GM21825 (cell line): ENCODE measurements around the gene LEPROT.

ENCODE experiments used
- ATAC-seq: cut with Tn5 transposase; IDR thresholded peaks from one replicate; pipeline ENCODE4 v1.9.1; 2021; ENCODE audit warnings: mild to moderate bottlenecking, moderate library complexity; ENCODE audit not compliant: unreplicated experiment

Gene LEPROT

DNA sequence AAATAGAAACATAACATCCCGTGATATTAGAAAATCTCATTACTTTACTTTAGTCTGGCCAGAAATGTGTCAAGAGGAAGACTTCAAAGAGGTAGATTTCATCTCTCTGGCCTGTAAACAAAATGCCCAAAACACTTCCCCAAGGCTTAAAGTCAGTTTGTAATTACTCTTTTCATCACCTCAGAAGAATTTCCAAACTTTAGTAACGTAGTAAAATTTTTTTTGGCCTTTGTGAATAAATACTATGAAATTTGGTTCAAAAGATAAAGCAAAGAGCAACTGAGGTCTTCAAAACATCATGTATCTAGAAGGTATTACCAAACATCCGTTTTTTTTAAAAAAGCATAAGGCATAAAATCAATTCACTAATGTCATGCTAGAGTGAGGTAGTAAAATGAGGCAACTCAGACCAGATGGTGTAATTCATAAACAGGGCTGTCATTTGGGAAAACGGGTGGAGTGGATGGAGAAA, 51.4 kb downstream of the LEPROT start:
- no peak for ATAC-seq

DNA sequence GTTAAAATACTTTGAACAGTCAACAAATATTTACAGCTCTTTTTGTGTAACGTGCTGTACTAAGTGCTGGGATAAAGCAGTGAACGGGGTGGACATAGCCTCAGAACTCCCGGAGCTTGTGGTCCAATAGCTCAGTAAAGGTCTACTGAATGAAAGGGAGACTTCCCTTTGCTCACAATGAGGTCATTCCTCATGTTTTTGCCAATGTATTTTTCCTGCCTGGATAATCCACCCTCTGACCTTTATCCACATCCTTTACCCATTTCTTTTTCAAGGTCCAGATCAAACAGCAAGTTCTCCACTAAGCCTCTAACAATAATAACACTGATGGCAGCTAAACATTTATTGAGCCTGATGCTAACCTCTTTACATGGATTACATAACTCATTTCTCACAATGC, 55.9 kb downstream of the LEPROT start:
- no peak for ATAC-seq

DNA sequence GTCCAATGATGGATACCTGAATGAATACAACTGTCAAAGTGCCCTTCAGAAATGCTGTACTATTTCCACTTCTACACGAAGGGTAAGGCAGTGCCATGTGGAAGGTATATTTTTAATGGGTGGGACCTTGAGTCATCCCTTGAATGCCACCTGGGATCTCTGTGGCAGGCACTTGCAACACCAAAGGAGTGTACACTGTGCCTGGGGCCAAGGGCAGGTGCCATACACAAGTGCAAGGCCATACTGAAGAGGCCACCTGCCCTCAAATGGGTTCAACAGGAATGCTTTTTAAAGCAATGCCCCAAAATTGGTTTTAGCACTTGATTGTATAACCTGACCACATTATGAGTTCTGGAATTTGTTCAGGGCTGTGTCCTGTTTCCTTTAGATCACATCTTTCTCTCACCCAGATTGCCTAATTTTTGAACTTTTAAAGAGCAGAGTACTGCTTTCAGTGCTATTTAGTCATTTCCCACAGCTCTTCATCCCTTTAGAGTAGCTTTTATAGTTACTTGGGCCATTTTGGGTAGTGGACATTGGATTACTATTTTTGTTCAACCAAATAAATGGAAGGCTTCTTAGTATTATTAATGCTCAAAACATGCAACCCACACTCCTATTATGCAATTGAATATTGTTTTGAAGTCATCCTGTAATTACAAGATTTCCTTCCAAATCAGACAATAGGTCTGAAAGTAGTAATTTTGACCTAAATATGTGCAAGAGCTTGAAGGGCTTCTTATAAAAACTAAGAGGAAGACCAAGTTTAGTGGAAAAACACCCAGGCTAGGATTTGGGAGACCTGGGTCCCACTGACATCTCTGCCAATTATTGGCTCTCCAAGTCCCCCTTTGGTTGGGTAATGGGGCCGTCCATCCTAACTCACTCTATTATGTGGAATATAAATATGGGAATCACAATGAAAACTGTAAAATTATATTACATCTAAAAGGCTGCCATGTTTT, 57.2 kb downstream of the LEPROT start:
- ATAC-seq, result no peak

DNA sequence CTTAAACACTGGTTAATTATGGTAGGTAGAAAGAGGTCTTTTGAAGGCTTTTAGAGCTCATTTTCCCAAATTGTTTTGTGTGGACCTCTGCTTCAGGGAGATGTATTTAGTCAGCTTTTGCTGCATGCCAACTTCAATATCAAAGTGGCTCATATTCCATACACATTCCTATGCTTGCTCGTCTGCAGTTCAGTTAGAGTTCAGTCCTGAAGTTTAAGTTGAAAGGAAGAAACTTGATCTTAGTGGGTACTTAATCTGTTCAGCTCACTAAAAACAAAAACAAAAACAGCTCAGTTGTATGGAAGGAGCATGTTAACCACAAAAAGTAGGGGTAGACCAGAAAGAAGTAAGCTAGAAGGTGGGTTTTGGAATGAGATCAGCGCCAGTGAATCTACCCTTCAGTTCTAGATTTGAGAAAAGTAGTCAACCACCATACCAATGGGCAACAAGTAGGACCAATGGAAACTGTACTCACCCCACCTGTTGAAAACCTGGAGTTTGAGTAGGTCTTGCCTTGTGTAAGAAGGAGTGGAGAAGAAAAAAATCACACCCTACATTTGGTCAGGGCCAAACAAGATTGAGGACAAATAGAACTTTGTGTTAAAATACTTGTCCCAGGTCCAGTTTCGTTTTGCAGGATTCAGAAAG, 58.0 kb downstream of the LEPROT start:
- ATAC-seq, result no peak

DNA sequence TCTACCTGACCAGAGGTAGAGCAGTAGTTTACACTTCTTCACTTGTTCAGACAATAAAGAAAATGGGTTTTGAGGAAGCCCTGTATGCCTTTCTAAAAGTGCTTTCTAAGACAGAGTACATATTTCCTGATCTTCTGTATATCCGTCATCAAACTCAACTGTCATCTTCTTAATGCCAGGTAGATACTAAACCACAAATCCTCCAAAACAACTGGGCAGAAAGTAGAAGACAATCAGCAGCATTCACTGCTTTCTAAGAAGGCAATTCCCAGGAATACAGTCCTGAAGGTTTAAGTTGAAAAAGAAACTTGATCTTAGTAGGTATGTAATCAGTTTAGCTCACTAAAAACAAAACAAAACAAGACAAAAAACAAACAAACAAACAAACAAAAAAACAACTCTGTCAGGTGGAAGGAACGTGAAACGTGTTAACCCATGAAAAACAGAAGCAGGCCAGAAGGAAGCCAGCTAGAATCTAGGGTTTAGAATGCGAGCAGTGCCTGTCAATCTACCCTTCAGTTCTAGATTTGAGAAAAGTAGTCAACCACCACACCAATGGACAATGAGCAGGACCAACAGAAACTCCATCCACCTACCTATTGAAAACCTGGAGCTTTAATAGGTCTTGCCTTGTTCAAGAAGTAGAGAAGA, 59.2 kb downstream of the LEPROT start:
- ATAC-seq, result no peak

DNA sequence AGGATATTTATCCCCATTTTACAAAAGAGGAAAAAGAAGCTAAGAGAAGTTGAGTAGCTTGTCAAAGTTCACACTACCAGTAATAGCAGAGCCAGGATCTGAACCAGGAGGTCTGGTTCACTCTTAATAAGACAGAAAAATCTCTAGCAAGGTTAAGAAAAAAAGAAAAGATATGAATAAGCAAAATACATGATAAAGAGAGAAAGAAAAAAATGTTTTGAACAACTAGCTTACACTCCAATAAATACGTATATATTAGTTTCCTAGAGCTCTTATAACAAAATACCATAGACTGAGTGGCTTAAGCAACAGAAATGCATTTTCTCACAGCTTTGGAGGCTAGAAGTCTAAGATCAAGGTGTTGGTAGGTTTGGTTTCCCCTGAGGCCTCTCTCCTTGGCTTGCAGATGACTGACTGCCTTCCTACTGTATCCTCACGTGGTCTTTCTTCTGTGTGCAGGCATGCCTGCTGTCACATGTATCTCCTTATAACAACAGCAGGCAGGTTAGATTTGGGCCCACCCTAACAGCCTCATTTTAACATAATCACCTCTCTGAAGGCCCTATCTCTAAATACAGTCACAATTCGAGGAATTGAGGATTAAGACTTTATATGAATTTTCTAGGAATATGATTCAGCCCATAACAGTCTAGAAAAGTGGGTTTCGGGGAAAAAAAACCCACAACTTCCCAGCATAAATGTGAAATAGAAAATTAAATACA, 60.4 kb downstream of the LEPROT start:
- no peak for ATAC-seq

DNA sequence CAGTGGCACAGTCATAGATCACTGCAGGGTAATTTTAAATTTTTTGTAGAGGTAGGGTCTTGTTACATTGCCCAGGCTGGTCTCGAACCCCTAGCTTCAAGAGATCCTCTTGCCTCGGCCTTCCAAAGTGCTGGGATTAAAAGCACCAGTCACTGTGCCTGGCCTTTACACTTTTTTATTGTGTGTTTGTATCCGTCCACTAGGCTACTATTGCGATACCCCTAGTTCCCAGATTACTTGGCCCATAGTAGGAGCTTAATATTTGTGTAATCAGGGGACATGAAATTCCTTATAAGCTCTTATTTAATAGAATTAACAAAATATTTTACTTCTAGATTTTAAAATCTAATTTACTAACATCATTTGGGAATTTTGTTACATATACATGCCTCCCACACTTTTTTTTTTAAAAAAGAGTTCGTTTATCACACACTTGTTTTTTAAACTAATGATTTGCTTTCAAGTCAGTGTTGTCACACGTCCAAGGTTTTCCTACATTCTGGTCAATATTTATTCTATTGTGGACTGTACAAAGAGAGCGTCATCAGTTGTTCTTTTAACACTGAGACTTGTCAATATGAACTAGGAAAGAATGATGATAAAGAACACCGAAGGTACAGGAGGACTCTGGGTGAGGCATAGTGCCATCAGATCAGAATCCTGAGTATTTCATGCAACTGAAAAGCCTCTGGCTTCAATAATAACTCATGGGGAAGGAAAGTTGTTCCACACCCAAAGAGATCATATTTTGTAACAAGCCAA, 63.7 kb downstream of the LEPROT start:
- no peak for ATAC-seq
